HepG2 (cell line): ENCODE measurements around the gene EFHD2. TPM values are rescaled to one million over a fixed set of nuclear protein-coding genes. Genes with fewer than 3 reads are reported as not detected.

ENCODE experiments used
- ATAC-seq: fragments of 200-7000 bp; cut with Tn5 transposase; 3 replicates; pipeline ENCODE4 v1.9.1; 2020; ENCODE audit warnings: mild to moderate bottlenecking, moderate library complexity
- BruUV-seq: library from RNA; stranded (reverse); fragments of 400-500 nt; replicated peaks from 2 replicates; lab custom pipeline; 2021; lab: Mats Ljungman, UMichigan
- CTCF ChIA-PET: fragments of 300-600 bp; formaldehyde crosslinking; extraction: SDS; loops from one replicate; lab custom pipeline; 2021; ENCODE audit warnings: low total read pairs, inconsistent platforms, low intra/inter-chr PET ratio; lab: Yijun Ruan, JAX
- POLR2A ChIA-PET: fragments of 350-600 bp; sonication (Branson Sonifier 250); formaldehyde crosslinking; loops from one replicate; lab custom pipeline; 2020; ENCODE audit warnings: antibody characterized with exemption, inconsistent platforms; lab: Yijun Ruan, JAX
- DNase-seq: peaks from one replicate; pipeline ENCODE4 v3.0.0-alpha.2; 2015; ENCODE audit warnings: low spot score
- FAIRE-seq: peaks from 3 replicates; lab custom pipeline; 2011; peaks lifted over from hg19 to GRCh38; lab: Jason Lieb, UNC
- H2AFZ ChIP-seq: one replicate; pipeline ENCODE4 v1.6.1; 2011; ENCODE audit warnings: low read length, inconsistent platforms
- H3K27ac ChIP-seq: fragments of 300-600 bp; 3 replicates; pipeline ENCODE4 v1.8.0; 2011; ENCODE audit warnings: mixed run types, mild to moderate bottlenecking, mixed read lengths, low read length, inconsistent platforms; ENCODE audit not compliant: insufficient read depth; ENCODE audit errors: extremely low read length
- H3K27me3 ChIP-seq, 2 experiments: fragments of 200-600 bp in 1 of 2; 2 replicates in 1 of 2; 3 replicates in 1 of 2; pipeline versions ENCODE4 v1.6.0 to v1.8.0; 2011; ENCODE audit warnings: low read length in 2 of 2, mild to moderate bottlenecking in 2 of 2, moderate library complexity in 2 of 2, inconsistent platforms in 1 of 2; ENCODE audit not compliant: insufficient read depth in 2 of 2, control insufficient read depth in 1 of 2
- H3K36me3 ChIP-seq, 2 experiments: fragments of 200-600 bp in 1 of 2; replicated peaks in 1 of 2; 2 replicates in 1 of 2; 3 replicates in 1 of 2; pipeline versions ENCODE4 v1.5.1 to v1.8.0; 2011; ENCODE audit warnings: low read length in 2 of 2, inconsistent platforms in 1 of 2; ENCODE audit not compliant: insufficient read depth in 2 of 2, control insufficient read depth in 1 of 2
- H3K4me1 ChIP-seq: 2 replicates; pipeline ENCODE4 v1.5.1; 2012; ENCODE audit warnings: low read length, inconsistent platforms; ENCODE audit not compliant: insufficient read depth
- H3K4me2 ChIP-seq: 2 replicates; pipeline ENCODE4 v1.6.0; 2011; ENCODE audit warnings: low read depth, low read length, inconsistent platforms
- H3K4me3 ChIP-seq, 3 experiments: fragments of 200-600 bp in 1 of 3; sonication (generic), shearing (Covaris generic) in 1 of 3; replicated peaks in 1 of 3; 2 replicates each; pipeline ENCODE4 v1.5.1; 2011 to 2016; ENCODE audit warnings: low read length in 3 of 3, inconsistent platforms in 2 of 3, low read depth in 2 of 3, mild to moderate bottlenecking in 2 of 3, control low read depth in 1 of 3, mixed read lengths in 1 of 3; ENCODE audit not compliant: insufficient read depth in 1 of 3
- H3K79me2 ChIP-seq: one replicate; pipeline ENCODE4 v1.6.1; 2011; ENCODE audit warnings: low read length, inconsistent platforms; ENCODE audit not compliant: insufficient read depth
- H3K9ac ChIP-seq: 2 replicates; pipeline ENCODE4 v1.6.0; 2011; ENCODE audit warnings: mild to moderate bottlenecking, low read depth, low read length, inconsistent platforms; ENCODE audit not compliant: insufficient read depth
- H3K9me3 ChIP-seq: 2 replicates; pipeline ENCODE4 v1.5.1; 2012; ENCODE audit warnings: mild to moderate bottlenecking, low read length
- H4K20me1 ChIP-seq: 2 replicates; pipeline ENCODE4 v1.6.0; 2011; ENCODE audit warnings: inconsistent platforms, mild to moderate bottlenecking, low read length, moderate library complexity; ENCODE audit not compliant: insufficient read depth
- CENPBD1 ChIP-seq: sonication (generic); formaldehyde crosslinking; IDR thresholded peaks from 2 replicates; pipeline ENCODE4 v1.8.0; 2022; ENCODE audit warnings: missing genetic modification reagents, low read depth, mild to moderate bottlenecking, borderline replicate concordance
- CERS6 ChIP-seq: sonication (generic); formaldehyde crosslinking; IDR thresholded peaks from 2 replicates; pipeline ENCODE4 v1.5.0; 2020; ENCODE audit warnings: missing genetic modification reagents
- ELF3 ChIP-seq: IDR thresholded peaks from 2 replicates; pipeline ENCODE4 v1.6.1; 2016; ENCODE audit warnings: missing genetic modification reagents, missing compliant biosample characterization
- ELK4 ChIP-seq: sonication (generic); formaldehyde crosslinking; IDR thresholded peaks from 2 replicates; pipeline ENCODE4 v1.9.0; 2021; ENCODE audit warnings: missing genetic modification reagents, borderline replicate concordance
- KDM1A ChIP-seq: IDR thresholded peaks from 2 replicates; pipeline ENCODE4 v1.6.1; 2016; ENCODE audit warnings: missing compliant biosample characterization
- ZBTB3 ChIP-seq: sonication (generic); formaldehyde crosslinking; IDR thresholded peaks from 2 replicates; pipeline ENCODE4 v1.4.0; 2020; ENCODE audit warnings: low read depth, mild to moderate bottlenecking, moderate library complexity, missing genetic modification reagents, borderline replicate concordance
- ZNF121 ChIP-seq: sonication (generic); formaldehyde crosslinking; IDR thresholded peaks from 2 replicates; pipeline ENCODE4 v1.5.0; 2020; ENCODE audit warnings: mild to moderate bottlenecking, missing genetic modification reagents
- ZNF138 ChIP-seq: sonication (generic); formaldehyde crosslinking; IDR thresholded peaks from 2 replicates; pipeline ENCODE4 v1.5.0; 2020; ENCODE audit warnings: mild to moderate bottlenecking, low read depth, missing genetic modification reagents
- ZNF337 ChIP-seq: sonication (generic); formaldehyde crosslinking; IDR thresholded peaks from 2 replicates; pipeline ENCODE4 v1.5.1; 2020; ENCODE audit warnings: missing genetic modification reagents, low read depth, mild to moderate bottlenecking, borderline replicate concordance
- ZNF367 ChIP-seq: sonication (generic); formaldehyde crosslinking; IDR thresholded peaks from 2 replicates; pipeline ENCODE4 v1.4.0; 2020; ENCODE audit warnings: missing genetic modification reagents, borderline replicate concordance
- WGBS: methylation state at CpG from one replicate; pipeline ENCODE4 v1.1.6; 2017; ENCODE audit warnings: low lambda C conversion rate; 5-methylcytosine and 5-hydroxymethylcytosine counted together
- in situ Hi-C: cut with HindIII; loops from 2 replicates; pipeline ENCODE4 v1.10.0; 2017; ENCODE audit warnings: low pct_unique_long_range_greater_than_20kb; ENCODE audit not compliant: extremely low pct_ligation_motif_present
- intact Hi-C: fragments of 100-400 bp; cut with micrococcal nuclease; formaldehyde crosslinking; loops from one replicate; pipeline ENCODE4 v1.10.0; 2022; ENCODE audit not compliant: unreplicated experiment
- polyA plus RNA-seq, 8 experiments: library from polyadenylated mRNA; depleted of rRNA in 3 of 8; stranded (reverse) in 7 of 8; unstranded in 1 of 8; fragments of >200 nt; fragmentation: Illumina TruSeq in 4 of 8; extraction: Trizol in 4 of 8; gene quantifications; 2 replicates each; pipeline versions ENCODE4 v1.2.1 to v1.2.3, GENCODE V29; 2011 to 2016; ENCODE audit warnings: low read depth in 4 of 8, missing spikeins in 1 of 8, mixed read lengths in 1 of 8; ENCODE audit not compliant: insufficient read depth in 1 of 8
- total RNA-seq, 5 experiments: library from RNA; depleted of rRNA; stranded (reverse); fragments of >200 nt; fragmentation: Illumina TruSeq; extraction: Trizol; gene quantifications; 2 replicates each; pipeline ENCODE4 v1.2.3, GENCODE V29; 2016; ENCODE audit warnings: low read depth in 1 of 5

EFHD2 gene
- total and polyA plus RNA-seq, 2 of the 13 experiments (the other 11 are each of a cell fraction or from before 2014, with no cell fraction given), result 9.4 to 12.7 TPM

GRCh38 chr1:15385420-15385819 is 24.3 kb upstream of the EFHD2 start:
- 26% methylated on average over 3 of the region's 3 CpGs for WGBS
- no peaks in the 10 kb centered on the region for H3K36me3 ChIP-seq
- peak; percentile 60; the same call in 1 of the 2 replicates for TF ChIP-seq ZNF121
- TF ChIP-seq ELF3 (CRISPR knock-in tag), result no peak
- peaks cover 8% of the 10 kb centered on the region; the same call in 1 of the 2 replicates for H3K4me1 ChIP-seq
- H3K4me3 ChIP-seq, result no peak overlapping the region
- in situ Hi-C loops, result no loop called here
- FAIRE-seq (no peak), ATAC-seq (no peak), DNase-seq (no peak)
- no peak overlapping the region for H2AFZ ChIP-seq
- ChIA-PET CTCF (no interaction called here), POLR2A (no interaction called here)
- intact Hi-C loops, result no loop called here
- no peaks in the 10 kb centered on the region for H4K20me1 ChIP-seq
- H3K9me3 ChIP-seq, result no peaks in the 10 kb centered on the region
- no peak overlapping the region for H3K4me2 ChIP-seq
- peaks cover 7 to 69% of the 10 kb centered on the region in 2 experiments; a peak in 4 of 5 replicates for H3K27me3 ChIP-seq
- no peaks in the 10 kb centered on the region for H3K79me2 ChIP-seq
- BruUV-seq, result no TSS peak
- H3K27ac ChIP-seq, result no peak overlapping the region
- H3K9ac ChIP-seq, result no peak overlapping the region

- ATAC-seq, result no peak
- H2AFZ ChIP-seq, result no peak overlapping the region
- TF ChIP-seq CENPBD1 (CRISPR knock-in tag) (no peak), ZBTB3 (no peak), ZNF337 (CRISPR knock-in tag) (no peak), ZNF138 (CRISPR knock-in tag) (no peak), KDM1A (CRISPR knock-in tag) (no peak), CERS6 (CRISPR knock-in tag) (no peak), ELK4 (CRISPR knock-in tag) (no peak), ZNF367 (CRISPR knock-in tag) (no peak)
These were observed 23.4 kb upstream of the EFHD2 start for GRCh38 chr1:15386164-15386749.

More at GRCh38 chr1:15386164-15386749, 23.4 kb upstream of the EFHD2 start:
- Histone ChIP-seq H3K4me1 (peaks cover 8% of the 10 kb centered on the region; the same call in 1 of the 2 replicates), H4K20me1 (no peaks in the 10 kb centered on the region), H3K9me3 (no peaks in the 10 kb centered on the region), H3K36me3 (no peaks in the 10 kb centered on the region), H3K4me2 (no peak overlapping the region), H3K9ac (no peak overlapping the region), H3K27me3 (peaks cover 6 to 64% of the 10 kb centered on the region in 2 experiments; a peak in 4 of 5 replicates), H3K4me3 (no peak overlapping the region), H3K27ac (no peak overlapping the region), H3K79me2 (no peaks in the 10 kb centered on the region)
- BruUV-seq, result no TSS peak
- FAIRE-seq, result no peak
- intact Hi-C loops, result no loop called here
- no peak for DNase-seq
- in situ Hi-C loops, result no loop called here
- ChIA-PET CTCF (no interaction called here), POLR2A (no interaction called here)
- WGBS, result 44% methylated on average over 15 of the region's 17 CpGs
